ENCODE results near the gene TAF11L8.

- TF ChIP-seq POLR2A (IDR thresholded peaks at IDR 0.05) (no peak), CTCF (IDR thresholded peaks at IDR 0.05) (no peak), EP300 (IDR thresholded peaks at IDR 0.05) (no peak)
These were observed 14.2 kb upstream of the TAF11L8 start for GRCh38 chr5:17604951-17605350.

All from gastroesophageal sphincter (tissue), 3 donors.